GM18867 (cell line): ENCODE measurements around the gene ATP5F1D.

Source experiments
- ATAC-seq: cut with Tn5 transposase; IDR thresholded peaks from one replicate; pipeline ENCODE4 v1.9.1; 2021; ENCODE audit warnings: mild to moderate bottlenecking, moderate library complexity; ENCODE audit not compliant: unreplicated experiment

The ATP5F1D gene

GRCh38 chr19:1290196-1290702, 48.7 kb downstream of the ATP5F1D start:
- ATAC-seq: no peak

GRCh38 chr19:1290703-1291651, 49.4 kb downstream of the ATP5F1D start:
- no peak for ATAC-seq

GRCh38 chr19:1291761-1292418, 50.3 kb downstream of the ATP5F1D start:
- no peak for ATAC-seq

GRCh38 chr19:1292419-1293151, 51.0 kb downstream of the ATP5F1D start:
- no peak for ATAC-seq

GRCh38 chr19:1293782-1294604, 52.4 kb downstream of the ATP5F1D start:
- ATAC-seq: no peak
